ENCODE results near the gene PRICKLE1. TPM values are rescaled to one million over a fixed set of nuclear protein-coding genes. Genes with fewer than 3 reads are reported as not detected.

The PRICKLE1 gene
- total RNA-seq, 1 donor from 2014 or later: 4.5 TPM

DNA sequence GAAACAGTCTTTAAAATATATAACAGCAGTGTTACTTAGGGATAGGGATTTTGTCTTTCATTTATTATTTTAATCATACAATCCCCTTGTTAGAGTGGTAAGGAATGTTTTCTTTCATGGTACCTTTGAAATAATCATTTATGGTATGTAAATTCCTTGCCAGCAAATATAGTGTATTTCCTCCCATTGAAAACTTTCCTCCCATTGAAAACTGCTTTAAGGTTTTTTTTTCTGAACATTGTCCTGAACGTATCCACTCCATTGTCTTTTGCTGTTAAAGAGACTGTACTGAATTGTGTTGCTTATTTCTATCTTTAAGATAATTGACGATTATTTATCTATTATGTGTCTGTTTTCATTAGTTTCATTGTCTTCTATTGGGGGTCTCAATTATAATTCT, 180.1 kb downstream of the PRICKLE1 start:
- no peak overlapping the region for H3K27ac Mint-ChIP-seq
- peaks cover 51% of the 10 kb centered on the region for H3K36me3 Mint-ChIP-seq (ENCODE audit: low read depth)
- peaks cover 14% of the 10 kb centered on the region for H3K4me1 Mint-ChIP-seq
- ChIA-PET CTCF (no interaction called here), POLR2A (no interaction called here)
- DNase-seq (no peak), ATAC-seq (ENCODE audit: low read depth) (no peak)
- no peaks in the 10 kb centered on the region for H3K9me3 Mint-ChIP-seq
- no peak overlapping the region for H3K4me3 Mint-ChIP-seq
- no peaks in the 10 kb centered on the region for H3K27me3 Mint-ChIP-seq
- intact Hi-C loops (cut with micrococcal nuclease): no loop called here
- TF ChIP-seq, protein P1, sequence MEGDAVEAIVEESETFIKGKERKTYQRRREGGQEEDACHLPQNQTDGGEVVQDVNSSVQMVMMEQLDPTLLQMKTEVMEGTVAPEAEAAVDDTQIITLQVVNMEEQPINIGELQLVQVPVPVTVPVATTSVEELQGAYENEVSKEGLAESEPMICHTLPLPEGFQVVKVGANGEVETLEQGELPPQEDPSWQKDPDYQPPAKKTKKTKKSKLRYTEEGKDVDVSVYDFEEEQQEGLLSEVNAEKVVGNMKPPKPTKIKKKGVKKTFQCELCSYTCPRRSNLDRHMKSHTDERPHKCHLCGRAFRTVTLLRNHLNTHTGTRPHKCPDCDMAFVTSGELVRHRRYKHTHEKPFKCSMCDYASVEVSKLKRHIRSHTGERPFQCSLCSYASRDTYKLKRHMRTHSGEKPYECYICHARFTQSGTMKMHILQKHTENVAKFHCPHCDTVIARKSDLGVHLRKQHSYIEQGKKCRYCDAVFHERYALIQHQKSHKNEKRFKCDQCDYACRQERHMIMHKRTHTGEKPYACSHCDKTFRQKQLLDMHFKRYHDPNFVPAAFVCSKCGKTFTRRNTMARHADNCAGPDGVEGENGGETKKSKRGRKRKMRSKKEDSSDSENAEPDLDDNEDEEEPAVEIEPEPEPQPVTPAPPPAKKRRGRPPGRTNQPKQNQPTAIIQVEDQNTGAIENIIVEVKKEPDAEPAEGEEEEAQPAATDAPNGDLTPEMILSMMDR (IDR thresholded peaks at IDR 0.05): no peak

DNA sequence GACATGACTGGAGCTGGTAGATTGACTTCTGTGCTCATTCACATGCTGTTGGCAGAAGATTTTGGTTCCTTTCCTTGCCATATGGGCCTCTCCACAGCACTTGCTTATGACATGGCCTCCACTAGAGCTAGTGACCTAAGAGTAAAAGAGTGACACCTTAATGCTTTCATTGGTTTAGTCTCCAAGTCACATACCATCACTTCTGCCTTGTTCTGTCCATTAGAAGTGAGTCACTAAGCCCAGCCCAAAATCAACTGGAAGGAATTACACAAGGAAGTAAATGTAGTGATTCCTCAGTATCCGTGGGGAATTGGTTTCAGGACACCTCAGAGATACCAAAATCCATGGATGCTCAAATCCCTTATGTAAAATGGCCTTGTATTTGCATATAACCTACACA, 182.2 kb downstream of the PRICKLE1 start:
- H3K27ac Mint-ChIP-seq: no peak overlapping the region
- ATAC-seq (ENCODE audit: low read depth): no peak
- POLR2A ChIA-PET: interaction anchor here (0.6 kb wide), 1 partner anchor 62 kb away, joined by 4 read pairs; no protein-coding TSS in a partner anchor
- CTCF ChIA-PET: no interaction called here
- TF ChIP-seq, protein P1 (IDR thresholded peaks at IDR 0.05): no peak
- intact Hi-C loops (cut with micrococcal nuclease): no loop called here
- no peaks in the 10 kb centered on the region for H3K27me3 Mint-ChIP-seq
- H3K9me3 Mint-ChIP-seq: no peaks in the 10 kb centered on the region
- no peak for DNase-seq
- no peak overlapping the region for H3K4me3 Mint-ChIP-seq
- peaks cover 47% of the 10 kb centered on the region for H3K36me3 Mint-ChIP-seq (ENCODE audit: low read depth)
- H3K4me1 Mint-ChIP-seq: peaks cover 14% of the 10 kb centered on the region
